Measurements from ENCODE around the gene RAPGEF5.
"Not testable (repeated sequence)": the region's sequence is repeated elsewhere in the genome, so short reads cannot be mapped to it uniquely, and the experiment has no call there.

Gene RAPGEF5

DNA sequence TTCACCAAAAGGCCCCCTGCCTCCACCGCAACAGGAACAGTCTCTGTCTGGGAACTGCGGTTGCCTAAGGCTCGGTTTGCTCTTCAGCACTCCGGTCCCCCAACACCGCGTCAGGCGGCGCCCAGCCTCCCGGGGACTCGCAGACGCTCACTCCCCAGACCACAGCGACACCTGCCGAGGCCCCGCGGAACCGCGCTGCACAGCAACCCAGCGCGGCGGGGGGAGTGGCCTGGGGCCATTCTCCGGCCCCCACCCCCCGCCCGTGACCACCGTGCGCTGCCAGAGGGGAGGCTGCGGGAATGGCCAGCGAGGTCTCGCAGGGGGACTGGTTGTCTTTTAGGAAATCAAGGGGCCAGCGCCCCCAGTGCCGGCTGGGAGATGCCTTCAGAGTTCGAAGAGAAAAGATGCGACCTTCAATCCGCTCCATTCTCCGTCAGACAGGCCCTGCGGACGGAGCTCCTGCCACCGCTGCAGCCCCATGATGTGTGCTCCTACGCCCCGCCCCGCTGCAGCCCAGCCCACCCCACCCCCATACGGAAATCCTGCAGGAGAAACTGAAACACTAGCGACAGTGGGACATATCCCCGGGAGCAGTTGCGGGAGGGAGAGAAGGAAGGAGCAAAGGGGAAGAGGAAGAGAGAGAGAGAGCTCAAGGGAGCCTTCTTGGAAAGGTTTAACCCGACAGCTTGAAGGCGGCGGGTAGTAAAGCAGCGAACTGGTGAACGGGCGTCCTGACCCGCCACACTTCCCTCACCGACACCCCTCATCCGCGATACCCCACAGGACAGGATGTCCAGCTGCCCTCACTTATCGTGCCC lies 273.9 kb downstream of the RAPGEF5 start:
- peak; percentile 93 for DNase-seq (ENCODE audit: low spot score)

DNA sequence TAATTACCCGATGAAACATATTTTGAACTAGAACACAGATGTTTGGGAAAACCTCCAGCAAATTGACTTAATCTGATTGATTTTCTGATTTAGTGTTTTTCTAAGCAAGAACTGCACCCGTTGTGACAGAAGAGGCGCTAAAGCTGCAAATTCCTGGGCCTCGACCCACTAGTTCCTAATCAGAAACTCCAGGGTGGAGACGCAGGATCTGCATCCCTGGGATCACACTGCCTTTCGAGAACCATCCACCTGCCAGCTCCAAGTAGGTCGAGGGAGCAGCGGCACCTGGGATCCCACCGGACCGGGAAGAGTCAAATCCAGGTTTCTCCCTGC lies 274.4 kb downstream of the RAPGEF5 start:
- no peak for DNase-seq (ENCODE audit: low spot score)

DNA sequence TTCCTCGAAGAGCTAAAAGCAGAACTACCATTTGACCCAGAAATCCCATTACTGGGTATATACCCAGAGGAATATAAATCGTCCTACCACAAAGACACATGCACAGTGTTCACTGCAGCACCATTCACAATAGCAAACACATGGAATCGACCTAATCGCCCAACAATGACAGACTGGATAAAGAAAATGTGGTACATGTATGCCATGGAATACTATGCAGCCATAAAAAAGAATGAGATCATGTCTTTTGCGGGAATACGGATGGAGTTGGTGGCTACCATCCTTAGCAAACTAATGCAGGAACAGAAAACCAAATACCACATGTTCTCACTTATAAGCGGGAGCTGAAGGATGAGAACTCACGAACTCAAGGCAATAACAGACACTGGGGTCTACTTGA lies 276.7 kb downstream of the RAPGEF5 start:
- DNase-seq (ENCODE audit: low spot score) = not testable (repeated sequence)

DNA sequence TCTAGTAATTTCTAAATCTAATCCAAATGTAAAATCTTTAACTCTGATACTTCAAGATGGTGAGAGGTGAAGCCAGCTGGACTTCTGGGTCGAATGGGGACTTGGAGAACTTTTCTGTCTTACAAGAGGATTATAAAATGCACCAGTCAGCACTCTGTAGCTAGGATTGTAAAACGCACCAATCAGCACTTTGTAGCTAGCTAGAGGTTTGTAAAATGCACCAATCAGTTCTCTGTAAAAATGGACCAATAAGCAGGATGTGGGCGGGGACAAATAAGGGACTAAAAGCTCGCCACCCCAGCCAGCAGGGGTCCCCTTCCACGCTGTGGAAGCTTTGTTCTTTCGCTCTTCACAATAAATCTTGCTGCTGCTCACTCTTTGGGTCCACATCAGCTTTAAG lies 278.1 kb downstream of the RAPGEF5 start:
- not testable (repeated sequence) for DNase-seq (ENCODE audit: low spot score)

DNA sequence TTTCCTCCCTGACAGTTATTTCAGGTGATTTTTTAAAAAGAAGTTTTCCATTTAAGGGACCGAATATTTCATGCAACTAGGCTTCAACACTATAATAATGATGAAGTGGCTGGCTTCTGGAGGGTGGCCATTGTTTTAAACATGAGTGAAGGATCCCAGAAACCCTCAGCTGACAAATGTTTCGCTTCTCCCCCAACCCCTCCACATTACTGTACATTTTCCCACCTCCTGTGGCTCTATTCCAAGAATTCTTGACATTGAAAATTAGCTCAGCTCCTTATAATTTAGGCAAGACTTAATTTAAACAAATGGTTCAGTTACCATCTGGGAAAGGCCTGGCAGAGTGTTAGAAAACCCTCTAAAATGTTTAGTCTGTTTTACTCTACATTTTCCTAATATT lies 281.4 kb downstream of the RAPGEF5 start:
- DNase-seq (ENCODE audit: low spot score) = no peak

DNA sequence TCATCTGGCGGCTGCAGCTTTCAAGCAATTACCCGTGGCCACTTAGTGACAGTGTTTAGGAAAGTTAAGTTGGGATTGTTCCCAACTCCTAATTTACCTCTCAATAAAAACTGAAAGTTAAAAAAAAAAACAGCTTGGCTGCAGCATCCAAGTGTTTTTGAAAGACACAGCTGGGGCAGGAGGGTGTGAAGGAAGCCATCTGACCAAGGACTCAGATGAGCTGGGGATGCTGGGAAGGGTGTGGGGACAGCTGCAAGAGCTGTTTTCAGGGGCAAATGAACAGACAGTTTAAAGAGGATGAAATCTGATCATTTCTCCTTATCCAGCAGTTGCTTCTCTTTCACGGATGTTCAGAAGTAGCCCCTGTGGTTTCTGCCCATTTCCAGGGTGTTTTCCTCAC lies 282.1 kb downstream of the RAPGEF5 start:
- no peak for DNase-seq (ENCODE audit: low spot score)
